Right atrium auricular region (tissue), 2 donors: ENCODE results near the gene HIVEP2. TPM values are rescaled to one million over a fixed set of nuclear protein-coding genes. Genes with fewer than 3 reads are reported as not detected.
A peak's percentile ranks its signal among the peaks of the same experiment; 100 is the strongest.

ENCODE experiments used
- DNase-seq: peaks from one replicate; pipeline ENCODE4 v3.0.0-alpha.2; 2019; ENCODE audit warnings: low spot score
- H3K27ac ChIP-seq, 2 donors: fragments of 200-600 bp; sonication (generic); 1 replicate in 1 of 2; 2 replicates in 1 of 2; pipeline ENCODE4 v1.5.1; 2016 to 2019
- H3K27me3 ChIP-seq, 2 donors: fragments of 200-600 bp; sonication (generic); one replicate each; pipeline versions ENCODE4 v1.5.1 to v1.6.0; 2017 to 2019
- H3K36me3 ChIP-seq: fragments of 200-600 bp; sonication (generic); one replicate; pipeline ENCODE4 v1.5.1; 2016
- H3K4me1 ChIP-seq, 2 donors: fragments of 200-600 bp; sonication (generic); one replicate each; pipeline versions ENCODE4 v1.5.1 to v1.6.0; 2017 to 2019
- H3K4me3 ChIP-seq, 2 donors: fragments of 200-600 bp; sonication (generic); 1 replicate in 1 of 2; 2 replicates in 1 of 2; pipeline ENCODE4 v1.5.1; 2017 to 2019; ENCODE audit warnings: mild to moderate bottlenecking in 1 of 2, moderate library complexity in 1 of 2
- H3K9me3 ChIP-seq, 2 donors: fragments of 200-600 bp; sonication (generic); one replicate each; pipeline ENCODE4 v1.5.1; 2019
- total RNA-seq, 2 donors: library from RNA; depleted of rRNA; stranded (reverse); fragments of >200 nt; gene quantifications; one replicate each; pipeline ENCODE4 v1.1.0, GENCODE V29; 2016
- TF ChIP-seq, protein P1 (sequence below), 2 donors: fragments of 200-600 bp; sonication (generic); IDR thresholded peaks; one replicate each; pipeline ENCODE4 v1.5.1; 2019; ENCODE audit warnings: antibody characterized with exemption in 2 of 2

The HIVEP2 gene
- total RNA-seq, 2 donors from 2014 or later = 19.2 to 28.6 TPM

DNA sequence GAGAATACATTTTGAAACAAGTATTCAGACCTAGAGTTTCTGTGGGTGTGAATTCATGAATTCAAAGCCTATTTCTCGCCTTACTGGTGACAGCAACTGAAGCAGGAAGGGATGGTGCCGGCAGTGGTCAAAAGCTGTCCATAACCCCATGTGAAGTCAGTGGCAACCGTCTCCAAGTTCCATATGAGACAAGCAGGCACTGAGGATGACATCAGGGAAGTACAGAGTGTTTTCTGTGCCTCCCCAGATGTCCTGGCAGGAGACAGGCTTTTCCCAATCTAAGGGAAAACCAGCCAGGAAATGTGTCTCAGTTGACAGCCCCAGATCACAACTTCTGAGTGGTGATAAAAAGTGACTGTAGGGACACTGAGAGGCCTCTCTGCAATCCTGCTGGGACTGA, 66.6 kb downstream of the HIVEP2 start:
- Histone ChIP-seq H3K9me3 (no peaks in the 10 kb centered on the region), H3K36me3 (no peaks in the 10 kb centered on the region), H3K27ac (peak overlapping the region; percentile 67 to 77), H3K4me3 (no peak overlapping the region), H3K4me1 (peaks cover 0 to 57% of the 10 kb centered on the region in 2 donors), H3K27me3 (no peaks in the 10 kb centered on the region)
- TF ChIP-seq, protein P1, sequence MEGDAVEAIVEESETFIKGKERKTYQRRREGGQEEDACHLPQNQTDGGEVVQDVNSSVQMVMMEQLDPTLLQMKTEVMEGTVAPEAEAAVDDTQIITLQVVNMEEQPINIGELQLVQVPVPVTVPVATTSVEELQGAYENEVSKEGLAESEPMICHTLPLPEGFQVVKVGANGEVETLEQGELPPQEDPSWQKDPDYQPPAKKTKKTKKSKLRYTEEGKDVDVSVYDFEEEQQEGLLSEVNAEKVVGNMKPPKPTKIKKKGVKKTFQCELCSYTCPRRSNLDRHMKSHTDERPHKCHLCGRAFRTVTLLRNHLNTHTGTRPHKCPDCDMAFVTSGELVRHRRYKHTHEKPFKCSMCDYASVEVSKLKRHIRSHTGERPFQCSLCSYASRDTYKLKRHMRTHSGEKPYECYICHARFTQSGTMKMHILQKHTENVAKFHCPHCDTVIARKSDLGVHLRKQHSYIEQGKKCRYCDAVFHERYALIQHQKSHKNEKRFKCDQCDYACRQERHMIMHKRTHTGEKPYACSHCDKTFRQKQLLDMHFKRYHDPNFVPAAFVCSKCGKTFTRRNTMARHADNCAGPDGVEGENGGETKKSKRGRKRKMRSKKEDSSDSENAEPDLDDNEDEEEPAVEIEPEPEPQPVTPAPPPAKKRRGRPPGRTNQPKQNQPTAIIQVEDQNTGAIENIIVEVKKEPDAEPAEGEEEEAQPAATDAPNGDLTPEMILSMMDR (IDR thresholded peaks at IDR 0.05) = no peak
- DNase-seq = no peak

DNA sequence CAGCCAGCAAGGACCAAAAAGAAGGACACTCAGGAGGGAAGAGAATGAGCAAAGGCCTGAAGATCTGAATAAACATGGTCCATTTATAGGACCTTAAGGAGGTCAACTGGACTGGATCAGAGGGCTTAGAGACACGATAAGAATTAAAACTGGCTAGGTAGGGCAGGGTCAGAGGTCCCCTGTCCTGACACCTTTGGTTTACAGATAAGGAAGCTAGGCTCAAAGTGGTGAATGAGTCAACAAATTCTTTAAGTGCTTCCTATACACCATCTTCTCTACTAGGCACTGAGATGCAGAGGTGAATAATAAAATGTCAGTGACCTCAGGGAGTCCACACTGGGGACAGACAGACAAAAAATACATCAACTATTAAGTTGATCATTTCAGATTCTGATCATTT, 70.3 kb downstream of the HIVEP2 start:
- Histone ChIP-seq H3K4me3 (no peak overlapping the region), H3K27ac (peak overlapping the region; percentile 24 to 88), H3K4me1 (peaks cover 0 to 62% of the 10 kb centered on the region in 2 donors), H3K36me3 (no peaks in the 10 kb centered on the region), H3K27me3 (no peaks in the 10 kb centered on the region), H3K9me3 (no peaks in the 10 kb centered on the region)
- TF ChIP-seq, protein P1 (IDR thresholded peaks at IDR 0.05) = no peak
- DNase-seq = no peak

DNA sequence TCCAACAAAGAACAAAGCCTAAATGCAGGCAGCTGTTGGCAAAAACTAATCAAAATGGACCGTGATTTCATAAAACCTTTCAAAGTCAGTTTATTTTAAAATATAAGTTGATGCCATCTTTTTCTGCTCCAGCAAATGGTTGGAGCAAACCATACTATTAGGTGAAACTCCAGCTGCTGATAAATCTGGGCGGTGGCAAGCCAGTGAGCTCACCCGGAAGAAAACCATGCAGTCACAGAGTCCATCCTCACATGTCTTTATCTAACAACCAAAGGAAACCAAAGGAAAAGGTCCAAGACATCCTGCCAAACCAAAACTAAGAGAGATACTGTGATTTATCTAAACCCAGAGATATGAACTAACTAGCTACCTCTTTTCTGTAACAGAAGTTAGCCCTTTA, 72.6 kb downstream of the HIVEP2 start:
- Histone ChIP-seq H3K4me3 (no peak overlapping the region), H3K4me1 (peaks cover 0 to 65% of the 10 kb centered on the region in 2 donors), H3K36me3 (no peaks in the 10 kb centered on the region), H3K27me3 (no peaks in the 10 kb centered on the region), H3K27ac (peak overlapping the region; percentile 75 to 88), H3K9me3 (no peaks in the 10 kb centered on the region)
- no peak for DNase-seq
- TF ChIP-seq, protein P1 (IDR thresholded peaks at IDR 0.05) = no peak

DNA sequence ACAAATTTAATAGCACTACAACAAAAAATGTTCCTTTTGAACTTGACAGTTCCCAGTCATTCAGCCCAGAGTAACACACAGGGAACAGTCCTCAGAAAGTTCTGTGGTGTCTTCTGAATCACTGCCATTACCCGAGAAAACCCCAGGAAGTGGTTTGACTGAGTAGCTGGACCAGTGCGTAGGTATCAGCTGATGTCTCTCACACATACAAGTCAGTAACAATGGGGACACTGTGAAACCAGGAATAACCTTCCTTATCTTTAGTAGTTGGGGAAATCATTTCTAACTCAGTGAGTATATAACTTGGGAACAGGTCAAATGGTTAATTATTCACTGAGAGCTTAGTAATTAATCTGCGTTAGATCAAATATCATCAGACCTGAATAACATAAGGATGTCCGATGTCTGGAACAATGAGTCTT, 73.1 kb downstream of the HIVEP2 start:
- peak; percentile 65 for DNase-seq
- Histone ChIP-seq H3K27ac (peak overlapping the region; percentile 75 to 88), H3K36me3 (no peaks in the 10 kb centered on the region), H3K4me3 (no peak overlapping the region), H3K27me3 (no peaks in the 10 kb centered on the region), H3K4me1 (peaks cover 0 to 69% of the 10 kb centered on the region in 2 donors), H3K9me3 (no peaks in the 10 kb centered on the region)
- TF ChIP-seq, protein P1 (IDR thresholded peaks at IDR 0.05) = no peak

DNA sequence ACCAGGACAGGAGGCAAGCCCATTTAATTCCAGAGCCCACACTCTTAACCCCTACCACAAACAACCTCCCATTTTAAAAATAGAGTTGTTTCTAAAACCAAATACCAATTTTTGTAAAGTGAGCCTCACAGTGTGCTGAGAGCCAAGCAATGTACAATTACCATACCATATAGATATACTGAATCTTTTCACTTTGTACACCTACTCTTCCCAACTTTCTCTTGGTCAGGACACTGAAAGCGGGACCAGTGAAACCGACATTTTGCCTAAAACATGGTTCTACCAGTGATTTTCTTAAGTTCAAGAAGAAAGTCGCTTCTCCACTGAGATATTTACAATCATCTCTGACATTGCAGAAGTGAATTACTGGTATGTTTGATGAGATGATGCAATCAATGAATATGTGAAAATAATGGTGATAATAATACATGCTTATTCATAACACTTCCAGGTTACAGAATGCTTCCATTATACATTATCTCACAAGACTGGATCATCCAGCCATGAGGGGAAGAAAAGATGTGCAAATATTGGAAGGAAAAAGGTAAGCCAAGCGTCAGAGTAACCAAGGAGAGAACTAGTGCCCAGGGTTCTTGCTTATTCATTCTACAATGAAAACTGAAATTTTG, 74.1 kb downstream of the HIVEP2 start:
- Histone ChIP-seq H3K27me3 (no peaks in the 10 kb centered on the region), H3K4me3 (no peak overlapping the region), H3K4me1 (peaks cover 0 to 69% of the 10 kb centered on the region in 2 donors), H3K9me3 (no peaks in the 10 kb centered on the region), H3K27ac (peak overlapping the region; percentile 75 to 88), H3K36me3 (no peaks in the 10 kb centered on the region)
- no peak for DNase-seq
- TF ChIP-seq, protein P1 (IDR thresholded peaks at IDR 0.05) = no peak

DNA sequence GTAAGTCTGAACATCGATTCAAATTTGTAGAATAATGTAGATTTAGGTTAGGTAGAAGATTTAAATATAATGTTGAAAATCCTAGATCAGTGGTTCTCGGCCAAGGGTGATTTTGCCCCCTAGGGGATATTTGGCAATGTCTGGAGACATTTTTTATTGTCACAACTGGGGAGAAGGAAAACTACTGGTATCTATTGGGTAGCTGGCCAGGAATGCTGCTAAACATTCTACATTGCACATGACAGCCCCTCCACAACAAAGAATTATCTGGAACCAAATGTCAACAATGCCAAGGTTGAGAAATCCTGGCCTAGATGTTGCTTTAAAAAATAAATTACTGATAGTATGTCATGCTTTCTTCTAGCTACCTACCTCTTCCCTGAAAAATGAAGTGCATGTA, 76.1 kb downstream of the HIVEP2 start:
- DNase-seq = no peak
- H3K4me3 ChIP-seq = no peak overlapping the region
- no peaks in the 10 kb centered on the region for H3K27me3 ChIP-seq
- peak overlapping the region in 1 of 2 donors; percentile 88 for H3K27ac ChIP-seq
- peaks cover 0 to 57% of the 10 kb centered on the region in 2 donors for H3K4me1 ChIP-seq
- H3K36me3 ChIP-seq = no peaks in the 10 kb centered on the region
- TF ChIP-seq, protein P1 (IDR thresholded peaks at IDR 0.05) = no peak
- H3K9me3 ChIP-seq = no peaks in the 10 kb centered on the region
